22Rv1 (cell line): ENCODE results near the gene GCNT2.

Experiments used
- ZFX ChIP-seq: fragments of 450-650 bp; IDR thresholded peaks from 2 replicates; pipeline ENCODE4 v1.6.1; 2017; ENCODE audit warnings: antibody characterized with exemption, borderline replicate concordance
- TF ChIP-seq, protein P1 (sequence below): fragments of 450-650 bp; IDR thresholded peaks from 2 replicates; pipeline ENCODE4 v1.5.1; 2017; ENCODE audit warnings: mild to moderate bottlenecking

DNA sequence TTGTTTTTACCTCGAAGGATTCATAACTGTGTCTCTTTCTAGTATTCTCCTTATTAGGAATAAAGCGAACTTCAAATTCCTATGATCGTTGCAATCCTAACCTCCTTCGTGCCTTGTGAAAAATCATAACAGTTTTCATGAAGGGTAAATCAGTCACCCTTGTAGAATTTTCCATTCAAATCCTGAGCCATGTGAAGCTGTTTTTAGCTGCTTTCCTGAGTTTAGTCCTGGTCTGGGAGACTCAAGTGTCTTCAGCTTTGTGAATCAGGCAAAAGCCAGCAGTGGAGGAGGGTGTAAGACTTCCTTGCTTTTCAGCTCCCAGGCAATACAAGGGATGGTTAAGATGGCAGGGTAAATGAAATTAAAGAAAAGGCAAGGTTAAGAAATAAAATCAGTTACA is 24.3 kb downstream of the GCNT2 start:
- TF ChIP-seq, protein P1, sequence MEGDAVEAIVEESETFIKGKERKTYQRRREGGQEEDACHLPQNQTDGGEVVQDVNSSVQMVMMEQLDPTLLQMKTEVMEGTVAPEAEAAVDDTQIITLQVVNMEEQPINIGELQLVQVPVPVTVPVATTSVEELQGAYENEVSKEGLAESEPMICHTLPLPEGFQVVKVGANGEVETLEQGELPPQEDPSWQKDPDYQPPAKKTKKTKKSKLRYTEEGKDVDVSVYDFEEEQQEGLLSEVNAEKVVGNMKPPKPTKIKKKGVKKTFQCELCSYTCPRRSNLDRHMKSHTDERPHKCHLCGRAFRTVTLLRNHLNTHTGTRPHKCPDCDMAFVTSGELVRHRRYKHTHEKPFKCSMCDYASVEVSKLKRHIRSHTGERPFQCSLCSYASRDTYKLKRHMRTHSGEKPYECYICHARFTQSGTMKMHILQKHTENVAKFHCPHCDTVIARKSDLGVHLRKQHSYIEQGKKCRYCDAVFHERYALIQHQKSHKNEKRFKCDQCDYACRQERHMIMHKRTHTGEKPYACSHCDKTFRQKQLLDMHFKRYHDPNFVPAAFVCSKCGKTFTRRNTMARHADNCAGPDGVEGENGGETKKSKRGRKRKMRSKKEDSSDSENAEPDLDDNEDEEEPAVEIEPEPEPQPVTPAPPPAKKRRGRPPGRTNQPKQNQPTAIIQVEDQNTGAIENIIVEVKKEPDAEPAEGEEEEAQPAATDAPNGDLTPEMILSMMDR, result no peak
- TF ChIP-seq ZFX, result no peak
